ENCODE measurements around the gene TRMT6. TPM values are rescaled to one million over a fixed set of nuclear protein-coding genes. Genes with fewer than 3 reads are reported as not detected.

TRMT6 gene
- total RNA-seq, 1 donor from 2014 or later, result 12.3 TPM

GRCh38 chr20:5910186-5910585 is 40.1 kb downstream of the TRMT6 start:
- no peak for DNase-seq (ENCODE audit: low read depth)
- TF ChIP-seq CTCF (conservative IDR thresholded peaks at IDR 0.05; ENCODE audit: low read depth, low read length), result no peak
- no peak overlapping the region for H3K4me3 ChIP-seq (ENCODE audit: low read depth, low read length)

- no peak for TF ChIP-seq CTCF (conservative IDR thresholded peaks at IDR 0.05; ENCODE audit: low read depth, low read length)
- no peak overlapping the region for H3K4me3 ChIP-seq (ENCODE audit: low read depth, low read length)
- DNase-seq (ENCODE audit: low read depth), result no peak
Measured at GRCh38 chr20:5908981-5909380, 41.4 kb downstream of the TRMT6 start.

- no peak for TF ChIP-seq CTCF (conservative IDR thresholded peaks at IDR 0.05; ENCODE audit: low read depth, low read length)
- no peak for DNase-seq (ENCODE audit: low read depth)
- no peak overlapping the region for H3K4me3 ChIP-seq (ENCODE audit: low read depth, low read length)
Measured at GRCh38 chr20:5900908-5901307, 49.4 kb downstream of the TRMT6 start.

- no peak for TF ChIP-seq CTCF (conservative IDR thresholded peaks at IDR 0.05; ENCODE audit: low read depth, low read length)
- H3K4me3 ChIP-seq (ENCODE audit: low read depth, low read length), result no peak overlapping the region
Measured at GRCh38 chr20:5899444-5899843, 50.9 kb downstream of the TRMT6 start.

GRCh38 chr20:5895626-5896025 is 54.7 kb downstream of the TRMT6 start:
- DNase-seq (ENCODE audit: low read depth), result no peak
- H3K4me3 ChIP-seq (ENCODE audit: low read depth, low read length), result no peak overlapping the region
- no peak for TF ChIP-seq CTCF (conservative IDR thresholded peaks at IDR 0.05; ENCODE audit: low read depth, low read length)

More at GRCh38 chr20:5899444-5899843, 50.9 kb downstream of the TRMT6 start:
- DNase-seq (ENCODE audit: low read depth), result no peak

GRCh38 chr20:5893621-5894020 is 56.7 kb downstream of the TRMT6 start:
- no peak for TF ChIP-seq CTCF (conservative IDR thresholded peaks at IDR 0.05; ENCODE audit: low read depth, low read length)
- no peak for DNase-seq (ENCODE audit: low read depth)
- no peak overlapping the region for H3K4me3 ChIP-seq (ENCODE audit: low read depth, low read length)

GRCh38 chr20:5893052-5893451 is 57.3 kb downstream of the TRMT6 start:
- no peak for TF ChIP-seq CTCF (conservative IDR thresholded peaks at IDR 0.05; ENCODE audit: low read depth, low read length)
- H3K4me3 ChIP-seq (ENCODE audit: low read depth, low read length), result no peak overlapping the region

More at GRCh38 chr20:5893052-5893451, 57.3 kb downstream of the TRMT6 start:
- no peak for DNase-seq (ENCODE audit: low read depth)

Measured in epithelial cell of proximal tubule (primary cell).